ENCODE results near the gene TTC12.

GRCh38 chr11:113272927-113273615 lies 41.3 kb upstream of the TTC12 start:
- no peak for TF ChIP-seq CTCF (IDR thresholded peaks at IDR 0.05)
- no peak for TF ChIP-seq POLR2A (IDR thresholded peaks at IDR 0.05)
- TF ChIP-seq EP300 (IDR thresholded peaks at IDR 0.05) = no peak
- TF ChIP-seq POLR2AphosphoS5 (IDR thresholded peaks at IDR 0.05) = no peak
